Sigmoid colon (tissue), 3 donors: ENCODE data around the gene JAZF1.

Experiments
- CTCF ChIP-seq, 4 experiments: fragments of 450-650 bp in 3 of 4; fragments of 200-600 bp in 1 of 4; IDR thresholded peaks; one replicate each; pipeline ENCODE4 v1.5.1; 2016 to 2019; ENCODE audit warnings: antibody characterized with exemption in 4 of 4, mild to moderate bottlenecking in 3 of 4, moderate library complexity in 2 of 4
- POLR2A ChIP-seq, 2 donors: fragments of 450-650 bp; IDR thresholded peaks; one replicate each; pipeline ENCODE4 v1.6.1; 2016; ENCODE audit warnings: antibody characterized with exemption in 2 of 2, mild to moderate bottlenecking in 2 of 2, moderate library complexity in 2 of 2

DNA sequence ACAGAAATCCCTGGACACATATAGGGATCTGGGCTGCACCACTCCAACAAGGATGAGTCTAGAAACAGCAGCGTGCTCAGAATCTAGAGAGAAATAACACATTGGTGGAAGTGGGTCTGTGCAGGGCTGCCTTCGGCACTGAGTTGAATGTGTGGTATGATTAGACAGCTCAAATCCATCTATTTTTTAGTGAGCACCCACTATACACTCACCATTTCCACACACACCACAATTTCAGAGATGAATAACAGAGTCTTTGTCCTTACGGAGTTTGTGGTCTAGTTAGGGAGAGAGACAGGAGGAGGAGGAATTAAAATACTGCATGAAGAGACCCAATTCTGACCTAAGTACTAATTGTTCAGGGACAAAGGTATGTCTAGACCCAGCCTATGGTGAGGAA, 44.2 kb downstream of the JAZF1 start:
- no peak for TF ChIP-seq POLR2A (IDR thresholded peaks at IDR 0.05)
- TF ChIP-seq CTCF (IDR thresholded peaks at IDR 0.05) = no peak
